HFFc6 (cell line): ENCODE data around the gene CD2AP. TPM values are rescaled to one million over a fixed set of nuclear protein-coding genes. Genes with fewer than 3 reads are reported as not detected.

ENCODE experiments used
- DNase-seq: peaks from one replicate; pipeline ENCODE4 v3.0.0-alpha.2; 2018
- H3K27ac Mint-ChIP-seq: 2 replicates; pipeline ENCODE4 v1.8.0; 2020; ENCODE audit warnings: mild to moderate bottlenecking, mixed read lengths
- H3K27me3 Mint-ChIP-seq: 2 replicates; pipeline ENCODE4 v1.8.0; 2021; ENCODE audit warnings: mild to moderate bottlenecking, moderate library complexity, mixed read lengths; ENCODE audit not compliant: insufficient read depth
- H3K36me3 Mint-ChIP-seq: 2 replicates; pipeline ENCODE4 v1.8.0; 2021; ENCODE audit warnings: low read depth, mixed read lengths
- H3K4me1 Mint-ChIP-seq: 2 replicates; pipeline ENCODE4 v1.8.0; 2020; ENCODE audit warnings: low read depth, mixed read lengths
- H3K4me3 Mint-ChIP-seq: 2 replicates; pipeline ENCODE4 v1.8.0; 2020; ENCODE audit warnings: mild to moderate bottlenecking, moderate library complexity, mixed read lengths
- H3K9me3 Mint-ChIP-seq: 2 replicates; pipeline ENCODE4 v1.8.0; 2020; ENCODE audit warnings: mild to moderate bottlenecking, mixed read lengths
- CTCF ChIP-seq: fragments of 200-600 bp; sonication (generic); IDR thresholded peaks from 2 replicates; pipeline ENCODE4 v1.5.0; 2021; ENCODE audit warnings: antibody characterized with exemption, mild to moderate bottlenecking
- total RNA-seq, 6 experiments: library from RNA; stranded (reverse); fragmentation: NEBNext Ultra II Directional; extraction: Animal tissue kit (Norgen Biotek cat#: 25700); gene quantifications; 2 replicates in 1 of 6; 3 replicates in 5 of 6; pipeline ENCODE4 v1.2.3, GENCODE V29; 2021

The CD2AP gene
- total RNA-seq, 6 experiments from 2014 or later, result 18.1 to 23.0 (median 20.9) TPM

GRCh38 chr6:47603227-47603626 lies 125.6 kb downstream of the CD2AP start:
- DNase-seq, result no peak
- peaks cover 7% of the 10 kb centered on the region; the same call in 1 of the 2 replicates for H3K4me1 Mint-ChIP-seq
- no peak for TF ChIP-seq CTCF
- peaks cover 14% of the 10 kb centered on the region for H3K36me3 Mint-ChIP-seq
- no peaks in the 10 kb centered on the region for H3K27me3 Mint-ChIP-seq
- H3K27ac Mint-ChIP-seq, result no peak overlapping the region
- H3K4me3 Mint-ChIP-seq, result no peak overlapping the region
- no peaks in the 10 kb centered on the region for H3K9me3 Mint-ChIP-seq

- no peaks in the 10 kb centered on the region for H3K27me3 Mint-ChIP-seq
- H3K36me3 Mint-ChIP-seq, result peaks cover 13% of the 10 kb centered on the region
- H3K27ac Mint-ChIP-seq, result no peak overlapping the region
- no peak overlapping the region for H3K4me3 Mint-ChIP-seq
- H3K4me1 Mint-ChIP-seq, result peaks cover 7% of the 10 kb centered on the region; the same call in 1 of the 2 replicates
- TF ChIP-seq CTCF, result no peak
- DNase-seq, result no peak
- H3K9me3 Mint-ChIP-seq, result no peaks in the 10 kb centered on the region
These were observed 126.4 kb downstream of the CD2AP start for GRCh38 chr6:47603995-47604394.

- peaks cover 42% of the 10 kb centered on the region for H3K36me3 Mint-ChIP-seq
These were observed 144.4 kb downstream of the CD2AP start for GRCh38 chr6:47621838-47622449.

GRCh38 chr6:47626782-47627181 lies 149.2 kb downstream of the CD2AP start:
- peaks cover 7% of the 10 kb centered on the region for H3K36me3 Mint-ChIP-seq
- no peak overlapping the region for H3K27ac Mint-ChIP-seq
- no peaks in the 10 kb centered on the region; the same call in 1 of the 2 replicates for H3K27me3 Mint-ChIP-seq
- no peak for DNase-seq
- TF ChIP-seq CTCF, result no peak
- no peaks in the 10 kb centered on the region for H3K9me3 Mint-ChIP-seq
- no peak overlapping the region for H3K4me3 Mint-ChIP-seq
- peaks cover 3% of the 10 kb centered on the region for H3K4me1 Mint-ChIP-seq

More at GRCh38 chr6:47621838-47622449, 144.4 kb downstream of the CD2AP start:
- Mint-ChIP-seq H3K27me3 (no peaks in the 10 kb centered on the region; the same call in 1 of the 2 replicates), H3K9me3 (no peaks in the 10 kb centered on the region), H3K27ac (no peak overlapping the region), H3K4me1 (no peaks in the 10 kb centered on the region), H3K4me3 (no peak overlapping the region)
- no peak for TF ChIP-seq CTCF
- no peak for DNase-seq

GRCh38 chr6:47628448-47629272 lies 151.1 kb downstream of the CD2AP start:
- H3K9me3 Mint-ChIP-seq, result no peaks in the 10 kb centered on the region
- H3K27me3 Mint-ChIP-seq, result no peaks in the 10 kb centered on the region
- no peak overlapping the region for H3K4me3 Mint-ChIP-seq
- DNase-seq, result no peak
- H3K27ac Mint-ChIP-seq, result no peak overlapping the region
- H3K4me1 Mint-ChIP-seq, result peaks cover 6% of the 10 kb centered on the region
- TF ChIP-seq CTCF, result no peak
- no peaks in the 10 kb centered on the region for H3K36me3 Mint-ChIP-seq
